GM21367 (cell line): Measurements from ENCODE around the gene TANGO2.

Experiments
- ATAC-seq: cut with Tn5 transposase; IDR thresholded peaks from one replicate; pipeline ENCODE4 v1.9.1; 2021; ENCODE audit not compliant: unreplicated experiment

The TANGO2 gene

GRCh38 chr22:20011123-20011992 is 9.6 kb upstream of the TANGO2 start:
- ATAC-seq: no peak

GRCh38 chr22:20011993-20012740 is 8.7 kb upstream of the TANGO2 start:
- ATAC-seq: no peak

GRCh38 chr22:20012741-20013331 is 8.1 kb upstream of the TANGO2 start:
- no peak for ATAC-seq

GRCh38 chr22:20013382-20013871 is 7.5 kb upstream of the TANGO2 start:
- ATAC-seq: no peak

GRCh38 chr22:20014526-20015186 is 6.3 kb upstream of the TANGO2 start:
- ATAC-seq: no peak

GRCh38 chr22:20015187-20015625 is 5.7 kb upstream of the TANGO2 start:
- no peak for ATAC-seq

GRCh38 chr22:20015971-20016733 is 4.8 kb upstream of the TANGO2 start:
- ATAC-seq: no peak

- peak; percentile 53 for ATAC-seq
Observed at GRCh38 chr22:20016734-20017621, 3.9 kb upstream of the TANGO2 start, which contains the start of gene ARVCF. Gene ARVCF (minus strand): TSS chr22:20016823. CDS start chr22:19990794, 26,029 bp downstream.

- no peak for ATAC-seq
Observed at GRCh38 chr22:20017622-20017958, 3.3 kb upstream of the TANGO2 start.

GRCh38 chr22:20018001-20018400 is 2.9 kb upstream of the TANGO2 start:
- no peak for ATAC-seq

GRCh38 chr22:20019661-20020532 is 1.0 kb upstream of the TANGO2 start:
- no peak for ATAC-seq

GRCh38 chr22:20021196-20022181 is 579 bp downstream of the TANGO2 start:
- ATAC-seq: no peak

GRCh38 chr22:20022231-20022977 is 1.5 kb downstream of the TANGO2 start:
- ATAC-seq: no peak

- ATAC-seq: no peak
Observed at GRCh38 chr22:20022978-20023613, 2.2 kb downstream of the TANGO2 start.

GRCh38 chr22:20024225-20024624 is 3.3 kb downstream of the TANGO2 start:
- no peak for ATAC-seq
